Activated CD4-positive, alpha-beta memory T cell treated with anti-CD3 and anti-CD28 coated beads for 36 hours (primary cell): ENCODE results near the gene TRAF1. TPM values are rescaled to one million over a fixed set of nuclear protein-coding genes. Genes with fewer than 3 reads are reported as not detected.

Source experiments
- CTCF ChIA-PET: fragments of 350-600 bp; sonication (Branson Sonifier 250); formaldehyde crosslinking; loops from one replicate; lab custom pipeline; 2021; ENCODE audit warnings: antibody characterized with exemption, inconsistent platforms; lab: Charles Lee
- POLR2A ChIA-PET: fragments of 350-600 bp; sonication (Branson Sonifier 250); formaldehyde crosslinking; loops from one replicate; lab custom pipeline; 2021; ENCODE audit warnings: antibody characterized with exemption; lab: Charles Lee
- DNase-seq: peaks from one replicate; pipeline ENCODE4 v3.0.0-alpha.2; 2020
- H3K27ac Mint-ChIP-seq: one replicate; pipeline ENCODE4 v1.8.0; 2021; ENCODE audit warnings: mixed read lengths
- H3K27me3 Mint-ChIP-seq: one replicate; pipeline ENCODE4 v1.8.0; 2021; ENCODE audit warnings: mixed read lengths
- H3K36me3 Mint-ChIP-seq: one replicate; pipeline ENCODE4 v1.8.0; 2021; ENCODE audit warnings: mixed read lengths
- H3K4me1 Mint-ChIP-seq: one replicate; pipeline ENCODE4 v1.8.0; 2021; ENCODE audit warnings: low read depth, mixed read lengths
- H3K4me3 Mint-ChIP-seq: one replicate; pipeline ENCODE4 v1.8.0; 2021; ENCODE audit warnings: mild to moderate bottlenecking, mixed read lengths
- H3K9me3 Mint-ChIP-seq: one replicate; pipeline ENCODE4 v1.8.0; 2021; ENCODE audit warnings: mixed read lengths
- intact Hi-C: fragments of 100-400 bp; cut with micrococcal nuclease; formaldehyde crosslinking; loops from one replicate; pipeline ENCODE4 v1.15.1; 2023
- total RNA-seq, 2 experiments: library from RNA; stranded (reverse); gene quantifications; one replicate each; pipeline ENCODE4 v1.2.3, GENCODE V29; 2021

Gene TRAF1
- total RNA-seq, 2 experiments from 2014 or later: 124 TPM

DNA sequence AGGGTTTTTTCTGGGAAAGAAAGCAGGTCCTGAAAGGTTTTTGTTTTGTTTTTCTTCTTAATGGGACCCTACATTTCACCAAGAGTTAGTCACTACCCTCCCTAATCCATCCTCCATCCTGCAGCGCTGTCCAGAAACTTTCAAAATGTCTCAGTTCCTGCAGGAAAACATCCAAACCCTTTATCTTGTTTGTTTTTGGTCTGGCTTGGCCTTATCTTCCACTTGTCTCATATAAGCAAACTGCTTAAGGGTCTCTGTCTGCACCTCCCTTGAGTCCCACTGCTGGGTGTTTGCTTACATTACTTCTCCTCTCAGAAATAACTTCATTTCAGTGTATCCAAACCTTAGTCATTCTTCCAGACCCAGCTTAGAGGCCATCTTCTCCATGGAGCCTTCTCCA, 11.0 kb upstream of the TRAF1 start:
- H3K4me1 Mint-ChIP-seq: peaks cover 49% of the 10 kb centered on the region
- POLR2A ChIA-PET: interaction anchor here (1.2 to 10.5 kb wide), 3 partner anchors 15 to 144 kb away, joined by 3 to 124 read pairs (median 6); partner anchors contain the start of gene FBXW2
- peak overlapping the region; percentile 49 for H3K27ac Mint-ChIP-seq
- H3K9me3 Mint-ChIP-seq: no peaks in the 10 kb centered on the region
- intact Hi-C loops: no loop called here
- CTCF ChIA-PET: interaction anchor here (1.0 to 6.3 kb wide), 14 partner anchors 13 to 182 kb away, joined by 3 to 76 read pairs (median 6); partner anchors contain the start of gene TRAF1
- H3K36me3 Mint-ChIP-seq: no peaks in the 10 kb centered on the region
- DNase-seq: no peak
- H3K4me3 Mint-ChIP-seq: no peak overlapping the region
- no peaks in the 10 kb centered on the region for H3K27me3 Mint-ChIP-seq

DNA sequence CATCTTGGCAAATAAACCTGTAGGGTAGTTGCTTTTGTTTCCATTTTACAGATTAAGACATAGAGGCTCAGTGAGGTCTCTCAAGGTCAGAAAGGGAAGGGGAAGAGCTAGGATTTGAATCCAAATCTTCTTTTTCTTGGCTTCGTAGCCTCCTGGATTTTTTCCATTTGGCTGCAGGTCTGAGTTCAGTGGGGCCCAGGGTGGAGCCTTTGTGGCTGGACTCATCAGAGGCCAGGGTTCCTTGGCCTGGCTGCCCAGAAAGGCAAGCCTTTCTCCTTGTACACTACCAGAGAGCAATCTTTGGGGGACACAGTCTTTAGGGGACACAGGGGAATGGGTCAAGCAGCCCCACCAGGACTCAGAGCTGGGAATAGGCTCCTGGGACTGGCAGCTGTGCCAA, 10.5 kb upstream of the TRAF1 start:
- CTCF ChIA-PET: interaction anchor here (0.6 to 6.3 kb wide), 21 partner anchors 13 to 181 kb away, joined by 3 to 76 read pairs (median 5); partner anchors contain the start of genes PSMD5 and TRAF1

DNA sequence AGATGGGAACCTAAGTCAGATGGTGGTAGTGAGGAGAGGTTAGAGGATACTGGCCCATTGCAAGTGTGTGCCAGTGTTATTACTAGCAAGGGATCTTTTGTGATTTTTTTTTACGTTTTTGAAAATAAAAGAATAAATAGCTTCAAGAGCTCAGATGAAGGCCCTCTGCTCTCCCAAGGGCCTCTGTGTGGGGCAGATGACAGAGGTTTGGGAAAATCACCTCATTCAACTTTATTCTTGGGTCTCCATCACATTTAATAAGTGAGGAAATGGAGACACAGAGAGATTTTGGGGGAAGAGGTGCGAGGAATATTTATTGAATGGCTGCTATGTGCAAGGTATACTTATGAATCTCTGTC, 10.1 kb upstream of the TRAF1 start:
- intact Hi-C loops: loop anchor here (1.0 kb wide), 6 partner anchors 10 to 180 kb away; partner anchors contain the start of genes FBXW2 and TRAF1
- Mint-ChIP-seq H3K9me3 (no peaks in the 10 kb centered on the region), H3K4me1 (peaks cover 58% of the 10 kb centered on the region), H3K36me3 (no peaks in the 10 kb centered on the region), H3K27me3 (no peaks in the 10 kb centered on the region), H3K4me3 (peak overlapping the region; percentile 48), H3K27ac (peak overlapping the region; percentile 99)
- ChIA-PET POLR2A (interaction anchor here (0.6 to 10.5 kb wide), 4 partner anchors 14 to 224 kb away, joined by 3 to 124 read pairs (median 3); no protein-coding TSS in a partner anchor), CTCF (interaction anchor here (0.6 to 6.3 kb wide), 22 partner anchors 13 to 181 kb away, joined by 3 to 76 read pairs (median 5); partner anchors contain the start of genes PSMD5 and TRAF1)
- DNase-seq: no peak

More for the DNA sequence above, 10.5 kb upstream of the TRAF1 start:
- H3K36me3 Mint-ChIP-seq: no peaks in the 10 kb centered on the region
- no peak for DNase-seq
- no peaks in the 10 kb centered on the region for H3K27me3 Mint-ChIP-seq
- no peaks in the 10 kb centered on the region for H3K9me3 Mint-ChIP-seq
- intact Hi-C loops: no loop called here
- H3K4me1 Mint-ChIP-seq: peaks cover 54% of the 10 kb centered on the region
- no peak overlapping the region for H3K4me3 Mint-ChIP-seq
- peak overlapping the region; percentile 99 for H3K27ac Mint-ChIP-seq
- POLR2A ChIA-PET: interaction anchor here (0.6 to 10.5 kb wide), 5 partner anchors 14 to 223 kb away, joined by 3 to 124 read pairs (median 3); partner anchors contain the start of gene FBXW2

DNA sequence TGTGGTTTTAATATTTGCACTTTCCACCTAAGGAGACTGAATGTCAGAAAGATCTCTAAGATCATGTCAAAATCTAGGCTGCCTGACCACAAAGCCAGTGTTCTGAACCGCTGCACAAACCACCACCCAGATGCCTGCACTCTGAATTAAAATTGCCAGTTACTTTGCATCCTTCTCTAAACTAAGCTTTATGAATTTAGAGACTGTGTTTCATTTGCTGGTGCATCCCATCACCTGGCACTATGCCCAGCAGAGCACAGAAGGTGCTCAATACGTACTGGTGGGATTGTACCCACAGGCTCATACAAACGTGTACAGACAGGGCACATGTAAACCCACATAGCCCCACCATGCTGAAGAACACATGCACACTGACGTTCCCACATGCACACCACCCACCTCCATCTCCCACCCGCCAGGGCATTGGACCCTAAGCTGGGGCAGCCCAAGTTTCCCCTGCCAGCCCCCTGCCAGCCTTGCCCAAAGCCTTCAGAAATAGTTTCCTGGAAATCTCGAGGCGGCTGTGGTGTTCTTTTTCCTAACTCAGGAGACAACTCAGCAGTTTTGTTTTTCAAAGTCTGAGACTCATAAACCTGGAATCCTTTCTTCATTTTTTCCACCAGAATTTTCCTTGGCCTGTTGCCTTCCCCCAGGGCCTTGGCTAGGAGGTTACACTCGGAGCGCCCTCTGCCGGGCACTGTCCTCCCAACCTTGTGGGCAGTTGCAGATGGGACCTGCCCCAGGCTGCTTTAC, 9.6 kb upstream of the TRAF1 start:
- no peaks in the 10 kb centered on the region for H3K27me3 Mint-ChIP-seq
- H3K4me3 Mint-ChIP-seq: peak overlapping the region; percentile 48
- DNase-seq: peak; percentile 94
- ChIA-PET CTCF (interaction anchor here (0.6 to 6.3 kb wide), 22 partner anchors 10 to 180 kb away, joined by 3 to 76 read pairs (median 5); partner anchors contain the start of genes PSMD5 and TRAF1), POLR2A (interaction anchor here (0.7 to 10.5 kb wide), 3 partner anchors 13 to 68 kb away, joined by 3 to 124 read pairs (median 3); no protein-coding TSS in a partner anchor)
- peak overlapping the region; percentile 99 for H3K27ac Mint-ChIP-seq
- no peaks in the 10 kb centered on the region for H3K36me3 Mint-ChIP-seq
- H3K4me1 Mint-ChIP-seq: peaks cover 62% of the 10 kb centered on the region
- intact Hi-C loops: loop anchor here (1.0 kb wide), 6 partner anchors 10 to 180 kb away; partner anchors contain the start of genes FBXW2 and TRAF1
- H3K9me3 Mint-ChIP-seq: no peaks in the 10 kb centered on the region

DNA sequence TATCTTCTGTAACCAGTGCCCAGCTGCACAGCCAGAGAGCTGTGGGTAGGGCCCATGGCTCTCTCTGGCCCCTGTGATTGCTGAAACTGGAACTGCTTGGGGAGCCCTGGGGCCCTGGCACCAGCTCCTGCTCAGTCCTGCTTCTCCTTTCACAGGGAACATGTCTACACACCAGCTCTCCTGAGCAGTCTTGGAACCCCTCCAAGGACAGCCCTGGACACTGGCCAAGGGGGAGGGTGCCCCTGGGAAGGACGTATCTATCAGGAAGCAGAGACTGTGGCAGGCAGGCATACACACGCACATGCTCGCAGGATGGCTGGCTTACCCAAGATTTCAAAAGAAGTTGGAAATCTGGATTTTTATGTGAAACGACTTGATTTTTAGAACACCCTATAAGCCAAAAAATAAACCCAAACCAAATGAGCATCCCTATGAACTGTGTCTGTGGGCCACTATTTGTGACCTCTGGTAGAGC, 8.8 kb upstream of the TRAF1 start:
- CTCF ChIA-PET: interaction anchor here (0.6 to 6.3 kb wide), 11 partner anchors 10 to 179 kb away, joined by 3 to 76 read pairs (median 8); partner anchors contain the start of gene TRAF1
- DNase-seq: peak; percentile 41
- POLR2A ChIA-PET: interaction anchor here (1.0 to 10.5 kb wide), 4 partner anchors 13 to 163 kb away, joined by 3 to 124 read pairs (median 4); no protein-coding TSS in a partner anchor
- intact Hi-C loops: no loop called here
- Mint-ChIP-seq H3K36me3 (no peaks in the 10 kb centered on the region), H3K9me3 (peaks cover 2% of the 10 kb centered on the region), H3K27ac (peak overlapping the region; percentile 99), H3K4me1 (peaks cover 66% of the 10 kb centered on the region), H3K27me3 (no peaks in the 10 kb centered on the region), H3K4me3 (peak overlapping the region; percentile 48)

DNA sequence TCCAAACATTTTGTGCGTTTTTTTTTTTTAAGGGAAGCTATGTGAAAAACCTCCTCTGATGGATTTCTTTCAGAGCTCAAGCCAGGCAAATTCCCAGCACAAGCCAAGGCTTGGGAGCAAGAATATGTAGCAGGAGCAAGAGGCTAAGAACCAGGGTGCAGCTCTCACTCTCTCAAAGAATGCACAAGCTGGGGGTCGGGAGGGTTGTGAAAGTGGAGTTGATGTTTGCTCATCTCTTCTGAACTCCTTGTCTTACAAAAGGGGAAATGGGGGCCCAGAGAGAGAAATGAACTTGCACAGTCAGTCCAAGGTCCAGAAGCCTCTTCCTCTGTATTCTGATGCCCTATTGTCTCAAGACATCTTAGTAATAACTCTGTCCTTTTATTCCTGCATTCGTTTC, 7.7 kb upstream of the TRAF1 start:
- peaks cover 78% of the 10 kb centered on the region for H3K4me1 Mint-ChIP-seq
- no peaks in the 10 kb centered on the region for H3K27me3 Mint-ChIP-seq
- DNase-seq: peak; percentile 41
- POLR2A ChIA-PET: interaction anchor here (1.0 to 10.5 kb wide), 6 partner anchors 12 to 162 kb away, joined by 3 to 124 read pairs (median 4); partner anchors contain the start of gene FBXW2
- H3K27ac Mint-ChIP-seq: peak overlapping the region; percentile 99
- CTCF ChIA-PET: interaction anchor here (0.8 to 6.3 kb wide), 4 partner anchors 11 to 178 kb away, joined by 4 to 76 read pairs (median 18); partner anchors contain the start of gene TRAF1
- peaks cover 2% of the 10 kb centered on the region for H3K9me3 Mint-ChIP-seq
- H3K4me3 Mint-ChIP-seq: no peak overlapping the region
- no peaks in the 10 kb centered on the region for H3K36me3 Mint-ChIP-seq
- intact Hi-C loops: no loop called here

DNA sequence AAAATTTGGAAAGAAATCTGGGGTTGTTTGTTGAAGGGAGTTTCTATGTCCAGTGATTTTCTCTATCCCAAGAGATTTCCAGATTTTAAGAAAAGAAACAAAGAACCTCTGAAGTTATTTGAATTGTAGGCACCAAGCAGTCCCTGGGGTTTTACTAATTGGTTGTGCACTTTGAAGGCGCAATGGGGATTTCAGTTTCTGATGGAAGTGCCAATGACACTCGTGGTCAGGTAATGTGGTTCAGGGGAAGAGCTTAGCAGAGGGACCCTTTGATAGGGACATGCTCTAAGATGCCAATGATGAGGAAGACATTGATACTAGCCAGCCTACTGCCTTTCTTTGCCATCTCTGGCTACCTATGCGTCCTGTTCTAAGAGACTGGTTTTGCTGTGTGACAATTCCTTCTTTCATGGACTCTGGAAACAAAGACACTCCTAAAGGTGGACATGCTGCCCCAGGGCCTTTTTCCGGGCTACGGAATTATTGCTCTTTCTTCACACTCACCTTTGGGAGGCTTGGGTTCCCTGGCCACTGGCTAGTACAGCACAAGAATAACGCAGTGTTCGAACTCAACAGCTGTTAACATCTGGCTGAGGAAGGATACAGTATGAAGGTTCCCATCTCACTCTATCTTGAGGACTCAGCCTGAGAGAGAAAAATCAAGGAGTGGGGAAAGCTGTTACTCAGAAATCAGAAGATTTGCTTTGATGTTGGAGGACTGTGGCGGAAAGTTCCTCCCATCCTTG, 6.9 kb upstream of the TRAF1 start:
- peak; percentile 19 for DNase-seq
- ChIA-PET CTCF (interaction anchor here (0.8 to 6.3 kb wide), 3 partner anchors 10 to 88 kb away, joined by 4 to 76 read pairs (median 5); partner anchors contain the start of gene TRAF1), POLR2A (interaction anchor here (1.4 to 10.5 kb wide), 4 partner anchors 11 to 140 kb away, joined by 3 to 124 read pairs (median 4); partner anchors contain the start of gene FBXW2)
- H3K4me1 Mint-ChIP-seq: peaks cover 79% of the 10 kb centered on the region
- no peaks in the 10 kb centered on the region for H3K27me3 Mint-ChIP-seq
- intact Hi-C loops: no loop called here
- H3K27ac Mint-ChIP-seq: peak overlapping the region; percentile 99
- H3K9me3 Mint-ChIP-seq: peaks cover 2% of the 10 kb centered on the region
- no peaks in the 10 kb centered on the region for H3K36me3 Mint-ChIP-seq
- H3K4me3 Mint-ChIP-seq: no peak overlapping the region

DNA sequence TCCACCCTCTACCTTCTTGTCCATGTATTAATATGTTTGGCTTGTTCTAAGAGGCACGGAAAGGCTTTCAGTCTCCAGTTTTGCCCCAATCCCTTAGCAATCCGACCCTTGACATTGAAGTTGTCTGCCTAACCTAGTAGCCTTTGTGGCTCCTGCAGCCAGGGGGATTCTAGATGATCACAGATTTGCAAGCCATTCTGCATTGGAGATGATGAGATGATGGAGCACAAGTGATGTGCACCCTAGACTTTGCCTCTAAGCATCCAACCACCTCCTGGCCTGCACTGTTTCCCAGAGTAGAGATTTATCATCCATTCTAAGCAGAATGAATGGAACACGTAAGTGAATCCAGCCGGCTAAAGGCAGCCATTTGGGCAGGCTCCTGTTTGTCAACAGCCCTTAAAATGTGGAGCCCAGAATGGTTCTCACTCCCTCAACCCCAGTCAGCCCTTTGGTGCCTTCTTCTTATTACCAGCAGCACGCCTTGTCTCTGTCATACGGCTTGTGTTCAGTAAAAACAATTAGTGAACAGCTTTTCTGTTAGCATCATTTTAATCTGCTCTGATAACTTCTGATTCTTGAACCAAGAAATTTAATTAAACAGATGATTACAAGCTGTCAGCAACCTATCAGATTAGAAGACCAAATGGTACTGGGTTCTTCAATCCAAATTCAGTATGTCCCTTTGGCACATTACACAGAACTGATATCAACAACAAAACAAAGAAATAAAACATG, 5.7 kb upstream of the TRAF1 start:
- H3K4me3 Mint-ChIP-seq: peak overlapping the region; percentile 74
- H3K27ac Mint-ChIP-seq: peak overlapping the region; percentile 99
- H3K9me3 Mint-ChIP-seq: peaks cover 2% of the 10 kb centered on the region
- no peaks in the 10 kb centered on the region for H3K36me3 Mint-ChIP-seq
- no peaks in the 10 kb centered on the region for H3K27me3 Mint-ChIP-seq
- DNase-seq: peak; percentile 32
- H3K4me1 Mint-ChIP-seq: peaks cover 85% of the 10 kb centered on the region
- CTCF ChIA-PET: interaction anchor here (1.2 to 6.3 kb wide), 4 partner anchors 9 to 189 kb away, joined by 3 to 76 read pairs (median 5); partner anchors contain the start of gene TRAF1
- intact Hi-C loops: no loop called here
- POLR2A ChIA-PET: interaction anchor here (0.6 to 10.5 kb wide), 12 partner anchors 9 to 139 kb away, joined by 3 to 124 read pairs (median 6); partner anchors contain the start of gene FBXW2

DNA sequence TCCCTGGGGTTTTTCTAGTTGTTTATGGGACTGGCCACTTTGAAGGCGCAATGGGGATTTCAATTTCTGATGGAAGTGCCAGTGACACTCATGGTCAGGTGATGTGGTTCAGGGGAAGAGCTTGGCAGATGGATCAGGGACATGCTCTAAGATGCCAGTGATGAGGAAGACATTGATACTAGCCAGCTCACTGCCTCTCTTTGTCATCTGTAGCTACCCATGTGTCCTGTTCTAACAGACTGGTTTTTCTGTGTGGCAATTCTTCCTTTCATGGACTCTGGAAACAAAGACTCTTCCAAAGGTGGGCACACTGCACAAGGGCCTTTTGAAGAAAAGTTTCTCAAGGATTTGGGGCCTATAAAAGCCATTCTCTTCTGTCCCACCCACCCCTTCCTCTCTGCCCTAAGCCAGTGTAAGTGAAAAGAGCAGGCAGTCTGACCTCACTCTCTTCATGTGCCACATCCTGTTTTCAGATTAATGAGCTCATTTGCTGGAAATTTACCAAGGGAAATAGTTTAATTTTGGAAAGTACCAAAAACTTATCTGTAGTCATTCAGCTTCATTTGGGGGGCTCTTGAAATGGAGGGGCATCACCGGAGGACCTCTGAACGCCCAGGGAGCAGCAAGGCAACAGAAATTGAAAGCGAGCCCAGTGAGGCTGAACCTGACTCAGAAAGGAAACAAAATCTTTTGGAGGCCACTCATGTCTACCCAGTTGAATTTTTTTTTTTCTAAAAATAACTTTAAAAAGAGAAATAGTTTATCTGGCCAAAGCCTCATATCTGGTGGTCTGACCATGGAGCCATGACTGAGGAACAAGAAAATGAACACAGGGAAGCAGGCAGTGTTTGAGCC, 4.9 kb upstream of the TRAF1 start:
- ChIA-PET CTCF (interaction anchor here (0.8 to 1.3 kb wide), 6 partner anchors 9 to 188 kb away, joined by 3 to 5 read pairs (median 4); no protein-coding TSS in a partner anchor), POLR2A (interaction anchor here (0.6 to 10.5 kb wide), 15 partner anchors 9 to 138 kb away, joined by 3 to 124 read pairs (median 5); partner anchors contain the start of gene FBXW2)
- Mint-ChIP-seq H3K27ac (peak overlapping the region; percentile 99), H3K9me3 (peaks cover 2% of the 10 kb centered on the region), H3K27me3 (no peaks in the 10 kb centered on the region), H3K4me3 (peak overlapping the region; percentile 74), H3K4me1 (peaks cover 85% of the 10 kb centered on the region), H3K36me3 (no peaks in the 10 kb centered on the region)
- intact Hi-C loops: loop anchor here (1.0 to 2.0 kb wide), 5 partner anchors 10 to 189 kb away; no protein-coding TSS in a partner anchor
- peak; percentile 80 for DNase-seq
